ENCODE data around the gene TRIM72.
"Not testable (repeated sequence)": the region's sequence is repeated elsewhere in the genome, so short reads cannot be mapped to it uniquely, and the experiment has no call there.

Gene TRIM72

DNA sequence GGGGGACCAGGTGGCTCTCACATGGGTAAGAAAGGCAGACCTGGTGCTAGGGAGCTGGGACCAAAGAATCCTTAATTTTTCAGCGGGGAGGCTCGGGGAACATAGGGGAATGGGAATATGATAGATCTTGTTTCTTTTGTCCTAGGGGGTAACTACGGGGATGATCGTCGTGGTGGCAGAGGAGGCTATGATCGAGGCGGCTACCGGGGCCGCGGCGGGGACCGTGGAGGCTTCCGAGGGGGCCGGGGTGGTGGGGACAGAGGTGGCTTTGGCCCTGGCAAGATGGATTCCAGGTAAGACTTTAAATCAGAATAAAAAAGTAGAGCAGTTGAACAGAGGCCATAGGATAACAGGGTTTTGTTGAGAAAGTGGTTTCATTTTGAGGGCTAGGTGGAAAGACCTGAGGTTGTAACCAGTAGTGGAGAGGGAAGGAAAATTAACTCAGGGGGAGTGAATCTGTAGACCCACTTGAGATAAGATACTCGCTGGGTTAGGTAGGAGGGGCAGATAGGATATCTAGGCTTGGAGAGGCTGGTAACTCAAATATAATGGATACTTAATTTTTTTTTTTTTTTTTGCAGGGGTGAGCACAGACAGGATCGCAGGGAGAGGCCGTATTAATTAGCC, 23.0 kb upstream of the TRIM72 start:
- no peak for DNase-seq (ENCODE audit: extremely low read depth in 1 of 2, low read depth in 1 of 2)

DNA sequence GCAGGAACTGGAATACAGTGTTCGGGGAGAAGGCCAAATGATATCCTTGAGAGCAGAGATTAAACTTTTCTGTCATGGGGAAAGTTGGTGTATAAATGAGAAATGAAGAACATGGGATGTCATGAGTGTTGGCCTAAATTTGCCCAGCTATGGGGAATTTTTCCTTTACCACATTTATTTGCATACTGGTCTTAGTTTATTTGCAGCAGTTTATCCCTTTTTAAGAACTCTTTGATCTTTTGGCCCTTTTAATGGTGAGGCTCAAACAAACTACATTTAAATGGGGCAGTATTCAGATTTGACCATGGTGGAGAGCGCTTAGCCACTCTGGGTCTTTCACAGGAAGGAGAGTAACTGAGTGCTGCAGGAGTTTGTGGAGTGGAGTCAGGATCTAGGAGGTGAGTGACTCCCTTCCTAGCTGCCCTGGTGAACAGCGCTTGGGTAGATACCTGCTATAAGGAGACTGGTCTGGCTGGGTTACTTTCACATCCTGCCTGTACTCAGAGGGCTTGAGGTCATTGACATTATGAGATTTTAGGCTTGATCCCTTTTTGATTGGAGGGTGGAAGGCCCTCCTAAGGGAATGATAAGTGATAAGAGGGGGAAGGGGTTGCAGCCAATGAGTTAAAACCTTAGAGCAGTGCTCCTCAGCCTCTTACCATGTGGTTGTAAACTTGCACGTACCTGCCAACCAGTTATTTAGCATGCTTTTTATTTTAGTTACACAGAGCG, 22.1 kb upstream of the TRIM72 start:
- no peak for DNase-seq (ENCODE audit: extremely low read depth in 1 of 2, low read depth in 1 of 2)

DNA sequence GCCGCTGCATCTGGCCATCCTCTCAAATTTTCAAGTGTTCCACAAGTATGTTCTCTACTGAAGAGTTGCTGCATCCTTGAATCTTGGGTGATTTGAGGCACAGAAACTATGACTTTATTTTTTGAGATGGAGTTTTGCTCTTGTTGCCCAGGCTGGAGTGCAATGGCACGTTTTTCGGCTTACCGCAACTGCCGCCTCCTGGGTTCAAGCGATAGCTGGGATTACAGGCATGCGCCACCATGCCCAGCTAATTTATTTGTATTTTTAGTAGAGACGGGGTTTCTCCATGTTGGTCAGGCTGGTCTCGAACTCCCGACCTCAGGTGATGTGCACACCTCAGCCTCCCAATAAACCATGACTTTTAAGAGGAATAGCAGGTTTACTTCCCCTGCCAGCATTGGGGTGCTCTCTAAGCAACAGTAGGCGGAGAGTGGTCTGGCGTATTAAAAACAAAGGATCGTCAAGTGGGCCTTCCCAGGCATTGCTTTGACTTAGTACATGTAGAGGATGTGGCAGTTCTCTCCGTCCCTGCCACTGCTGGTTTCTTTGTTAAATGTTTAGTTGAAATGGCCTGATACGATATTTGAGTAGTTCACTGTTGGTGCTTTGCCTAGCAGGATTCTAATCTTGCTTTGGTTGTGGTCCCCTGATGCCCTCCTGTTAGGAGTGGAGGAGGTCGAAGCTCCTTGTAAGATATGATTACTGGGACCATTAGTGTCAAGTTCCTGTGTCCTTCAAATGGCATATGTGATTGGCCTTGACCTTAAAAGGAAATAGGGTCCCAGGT, 20.9 kb upstream of the TRIM72 start:
- no peak for DNase-seq (ENCODE audit: extremely low read depth in 1 of 2, low read depth in 1 of 2)

DNA sequence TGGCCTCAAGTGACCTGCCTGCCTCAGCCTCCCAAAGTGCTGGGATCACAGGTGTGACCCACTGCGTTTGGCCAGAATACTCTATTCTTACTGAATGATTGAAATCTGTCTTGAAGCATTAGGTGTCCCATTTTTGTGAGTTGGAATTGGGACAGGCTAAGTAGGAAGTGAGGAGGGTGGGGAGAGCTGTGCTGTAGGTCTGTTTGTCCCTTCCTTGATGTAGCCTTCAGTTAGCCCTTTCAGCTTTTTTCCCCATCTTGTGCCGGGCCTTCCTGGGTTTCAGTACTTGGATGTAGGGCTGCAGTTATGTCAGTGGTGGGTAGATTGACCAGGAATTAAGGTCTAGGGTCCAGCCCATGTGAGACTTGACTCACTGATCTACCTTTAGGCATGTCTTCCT, 20.0 kb upstream of the TRIM72 start:
- DNase-seq (ENCODE audit: extremely low read depth in 1 of 2, low read depth in 1 of 2) = no peak

DNA sequence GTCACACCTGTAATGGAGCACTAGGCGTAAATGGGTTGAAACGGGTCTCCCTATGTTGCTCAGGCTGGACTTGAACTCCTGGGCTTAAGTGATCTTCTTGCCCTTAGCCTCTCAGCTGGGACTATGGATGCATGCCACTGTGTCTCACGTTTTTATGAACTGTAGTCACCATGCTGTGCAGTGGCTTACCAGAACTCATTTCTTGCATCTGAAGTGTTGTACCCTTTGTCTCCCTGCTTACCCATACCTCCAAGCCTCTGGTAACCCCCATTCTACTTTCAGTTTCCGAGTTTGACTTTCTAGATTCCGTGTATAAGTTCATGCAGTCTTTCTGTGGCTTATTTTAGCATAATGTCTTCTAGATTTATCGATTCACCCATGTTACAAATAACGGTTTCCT, 19.0 kb upstream of the TRIM72 start:
- DNase-seq (ENCODE audit: extremely low read depth in 1 of 2, low read depth in 1 of 2) = no peak

DNA sequence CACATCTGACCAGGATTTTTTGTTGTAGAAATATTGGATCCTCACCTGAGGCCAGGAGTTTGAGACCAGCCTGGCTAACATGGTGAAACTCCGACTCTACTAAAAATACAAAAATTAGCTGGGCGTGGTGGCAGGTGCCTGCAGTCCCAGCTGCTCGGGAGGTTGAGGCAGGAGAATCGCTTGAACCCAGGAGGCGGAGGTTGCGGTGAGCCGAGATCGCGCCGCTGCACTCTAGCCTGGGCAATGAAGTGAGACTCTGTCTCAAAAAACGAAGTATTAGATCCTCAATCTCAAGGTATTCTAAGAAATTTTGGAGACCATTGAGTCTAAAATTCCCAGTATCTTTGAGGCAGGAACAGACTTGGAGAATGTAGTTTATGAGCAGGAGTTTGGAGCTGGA, 18.1 kb upstream of the TRIM72 start:
- not testable (repeated sequence) for DNase-seq (ENCODE audit: extremely low read depth in 1 of 2, low read depth in 1 of 2)

DNA sequence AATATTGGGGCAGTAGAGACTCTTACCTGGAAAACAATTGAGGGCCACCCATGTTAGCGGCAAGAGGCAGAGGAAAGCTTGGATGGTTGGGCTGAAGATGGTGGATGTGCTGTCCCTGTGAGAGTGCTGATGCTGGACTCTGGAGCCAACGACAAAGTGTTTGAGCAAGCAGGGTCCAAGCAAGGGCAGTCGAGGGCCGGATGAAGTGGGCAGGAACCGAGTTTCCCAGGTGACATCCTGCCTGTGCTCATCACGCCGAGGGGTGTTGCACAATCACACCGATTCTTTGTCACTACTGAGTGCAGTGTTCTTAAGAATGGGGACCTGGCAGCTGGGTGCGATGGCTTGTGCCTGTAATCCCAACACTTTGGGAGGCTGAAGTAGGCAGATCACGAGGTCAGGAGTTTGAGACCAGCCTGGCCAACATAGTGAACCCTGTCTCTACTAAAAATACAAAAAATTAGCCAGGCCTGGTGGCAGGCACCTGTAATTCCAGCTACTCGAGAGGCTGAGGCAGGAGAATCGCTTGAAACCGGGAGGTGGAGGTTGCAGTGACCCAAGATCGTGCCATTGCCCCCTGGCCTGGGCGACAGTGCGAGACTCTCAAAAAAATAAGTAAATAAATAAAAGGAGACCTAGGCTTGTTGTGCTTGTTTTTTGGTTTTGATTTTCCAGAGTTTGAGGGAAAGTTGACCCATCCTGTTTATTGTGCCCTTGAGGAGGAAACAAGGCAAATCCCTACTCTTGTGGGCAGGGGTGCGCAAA, 17.4 kb upstream of the TRIM72 start:
- DNase-seq (ENCODE audit: extremely low read depth in 1 of 2, low read depth in 1 of 2) = no peak

DNA sequence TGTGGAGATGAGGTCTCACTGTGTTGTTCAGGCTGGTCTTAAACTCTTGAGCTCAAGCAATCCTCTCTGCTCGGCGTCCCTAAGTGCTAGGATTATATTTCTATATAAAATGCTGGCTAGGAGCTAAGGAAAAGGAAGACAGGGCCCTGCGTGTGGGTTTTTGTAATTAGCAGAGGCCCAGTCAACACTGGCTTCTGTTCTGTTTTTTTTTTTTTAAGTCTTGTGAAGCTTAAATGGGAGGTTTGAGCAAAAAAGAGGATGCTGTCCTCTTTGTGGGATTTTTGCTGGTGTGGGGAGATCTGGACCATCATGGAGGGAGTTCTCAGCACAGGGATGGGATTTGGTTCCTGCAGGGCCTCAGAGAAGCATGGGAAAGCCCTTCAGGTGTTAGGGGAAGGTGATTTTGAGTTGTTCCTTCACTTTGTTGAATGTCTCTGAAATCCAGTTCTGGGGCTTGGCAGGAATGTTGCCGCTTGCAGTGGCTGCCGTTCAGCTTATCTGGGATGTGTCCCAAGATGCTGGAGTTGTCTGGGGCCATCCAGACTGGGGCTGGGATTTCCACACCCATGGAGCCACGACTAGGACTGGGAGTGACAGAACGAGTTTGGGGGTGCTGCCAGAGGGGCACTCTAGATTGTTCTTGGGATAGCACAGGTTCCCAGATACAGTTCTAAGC, 15.6 kb upstream of the TRIM72 start:
- no peak for DNase-seq (ENCODE audit: extremely low read depth in 1 of 2, low read depth in 1 of 2)

DNA sequence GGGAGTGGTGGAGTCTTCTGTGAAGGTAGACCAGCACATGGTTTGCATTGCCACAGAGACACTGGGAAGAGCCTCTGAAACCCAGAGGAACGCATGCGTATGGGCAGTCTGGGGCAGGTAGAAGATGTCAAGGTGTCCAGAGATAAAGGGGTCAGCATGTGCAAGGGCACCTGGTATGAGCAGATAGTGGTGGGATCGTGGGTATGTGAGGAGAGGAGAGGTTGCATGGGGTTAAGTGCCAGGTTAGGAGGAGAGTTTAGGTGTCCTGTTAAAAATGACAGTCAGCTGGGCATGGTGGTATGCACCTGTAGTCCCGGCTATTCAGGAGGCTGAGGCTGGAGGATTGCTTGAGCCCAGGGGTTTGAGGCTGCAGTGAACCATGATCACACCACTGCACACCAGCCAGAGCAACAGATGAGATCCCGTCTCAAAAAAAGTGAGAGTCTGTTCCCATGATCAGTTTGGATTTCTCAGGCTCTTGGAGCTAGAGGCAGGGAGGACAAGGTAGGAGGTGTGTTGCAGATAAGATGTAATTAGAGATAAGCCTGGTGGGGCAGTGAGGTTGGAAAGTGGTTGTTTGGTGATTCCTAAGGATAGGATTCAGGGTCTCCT, 14.4 kb upstream of the TRIM72 start:
- no peak for DNase-seq (ENCODE audit: extremely low read depth in 1 of 2, low read depth in 1 of 2)

DNA sequence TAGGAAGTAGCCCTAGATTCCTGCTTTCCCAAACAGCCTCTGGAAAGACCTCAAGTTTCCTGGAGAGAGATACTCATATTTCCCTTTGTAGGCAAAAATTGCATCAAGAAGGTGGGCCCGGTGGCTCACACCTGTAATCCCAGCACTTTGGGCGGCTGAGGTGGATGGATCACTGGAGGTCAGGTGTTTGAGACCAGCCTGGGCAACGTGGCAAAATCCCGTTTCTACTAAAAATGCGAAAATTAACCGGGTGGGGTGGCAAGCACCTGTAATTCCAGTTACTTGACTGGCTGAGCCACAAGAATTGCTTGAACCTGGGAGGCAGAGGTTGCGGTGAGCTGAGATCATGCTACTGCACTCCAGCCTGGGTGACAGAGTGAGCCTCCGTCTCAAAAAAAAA, 13.8 kb upstream of the TRIM72 start:
- not testable (repeated sequence) for DNase-seq (ENCODE audit: extremely low read depth in 1 of 2, low read depth in 1 of 2)

DNA sequence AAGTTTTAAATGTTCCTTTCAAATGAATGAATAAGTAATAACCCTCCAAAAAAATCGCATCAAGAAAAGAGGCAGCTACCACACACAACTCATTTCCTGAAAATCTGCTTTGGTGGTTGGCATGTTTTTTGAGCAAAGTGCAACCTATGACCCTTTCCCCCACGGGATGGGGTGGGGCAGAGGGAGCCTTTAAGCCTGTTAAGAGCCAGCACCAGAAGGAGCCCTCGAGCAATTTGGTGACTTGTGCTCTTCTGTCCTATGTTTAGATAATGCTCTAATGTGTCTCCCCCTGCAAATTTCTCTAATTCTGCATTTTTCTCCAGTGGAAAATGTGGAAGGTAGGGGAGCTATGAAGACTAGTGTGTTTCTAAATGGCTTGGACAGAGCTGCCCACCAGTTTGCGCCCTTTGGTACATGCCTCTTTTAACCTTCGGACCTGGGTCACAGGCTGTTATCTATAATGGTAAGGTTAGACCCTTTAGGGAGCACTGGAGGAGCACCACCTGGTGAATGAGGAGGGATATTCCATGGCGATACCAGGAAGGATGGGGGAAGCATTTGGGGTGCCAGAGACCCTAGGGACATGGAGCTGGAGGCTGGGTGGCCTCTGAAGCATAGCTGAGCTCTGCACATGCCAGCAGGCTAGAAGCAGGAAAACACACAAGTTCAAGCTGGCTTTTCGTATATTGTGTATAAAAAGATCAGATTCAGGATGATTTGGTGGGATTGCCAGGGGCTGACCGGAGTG, 12.9 kb upstream of the TRIM72 start:
- no peak for DNase-seq (ENCODE audit: extremely low read depth in 1 of 2, low read depth in 1 of 2)

DNA sequence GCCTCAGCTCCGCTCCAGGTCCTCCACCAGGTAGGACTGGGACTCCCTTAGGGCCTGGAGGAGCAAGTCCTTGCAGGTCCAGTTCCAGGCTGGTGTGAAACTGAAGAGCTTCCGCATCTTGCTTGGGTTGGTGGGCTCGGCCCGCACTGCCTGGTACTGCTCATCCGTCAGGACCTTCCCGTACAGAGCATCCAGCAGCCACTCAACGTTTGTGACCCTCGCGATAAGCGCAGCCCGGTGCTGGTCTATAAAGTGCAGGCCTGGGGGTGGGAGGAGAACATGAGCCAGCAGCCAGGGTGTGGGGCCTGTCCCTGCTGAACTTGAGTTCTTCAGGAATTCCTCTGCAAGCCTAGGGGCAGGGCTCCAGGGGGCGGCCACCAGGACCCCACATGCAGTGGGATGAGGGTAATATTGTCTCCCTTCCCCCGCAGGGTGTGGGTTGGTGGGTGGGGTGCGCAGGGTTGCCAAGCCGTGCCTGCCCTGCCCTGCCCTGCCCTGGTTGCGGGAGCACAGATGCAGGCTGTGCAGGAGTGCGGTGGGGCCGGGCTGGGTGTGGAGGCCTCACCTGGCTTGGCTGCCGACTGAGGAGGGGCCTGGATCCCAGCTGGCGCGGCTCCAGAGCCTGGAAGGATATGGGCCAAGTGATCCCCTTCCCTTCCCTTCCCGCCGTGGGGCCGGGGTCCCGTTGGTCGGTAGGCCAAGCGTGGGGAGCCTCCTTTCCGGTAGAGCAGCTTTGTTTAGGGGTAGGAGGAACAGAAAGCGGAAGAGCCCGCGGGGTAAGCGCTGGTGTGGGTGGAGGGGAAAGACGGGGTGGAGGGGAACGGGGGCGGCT, 12.1 kb upstream of the TRIM72 start:
- no peak for DNase-seq (ENCODE audit: extremely low read depth in 1 of 2, low read depth in 1 of 2)

DNA sequence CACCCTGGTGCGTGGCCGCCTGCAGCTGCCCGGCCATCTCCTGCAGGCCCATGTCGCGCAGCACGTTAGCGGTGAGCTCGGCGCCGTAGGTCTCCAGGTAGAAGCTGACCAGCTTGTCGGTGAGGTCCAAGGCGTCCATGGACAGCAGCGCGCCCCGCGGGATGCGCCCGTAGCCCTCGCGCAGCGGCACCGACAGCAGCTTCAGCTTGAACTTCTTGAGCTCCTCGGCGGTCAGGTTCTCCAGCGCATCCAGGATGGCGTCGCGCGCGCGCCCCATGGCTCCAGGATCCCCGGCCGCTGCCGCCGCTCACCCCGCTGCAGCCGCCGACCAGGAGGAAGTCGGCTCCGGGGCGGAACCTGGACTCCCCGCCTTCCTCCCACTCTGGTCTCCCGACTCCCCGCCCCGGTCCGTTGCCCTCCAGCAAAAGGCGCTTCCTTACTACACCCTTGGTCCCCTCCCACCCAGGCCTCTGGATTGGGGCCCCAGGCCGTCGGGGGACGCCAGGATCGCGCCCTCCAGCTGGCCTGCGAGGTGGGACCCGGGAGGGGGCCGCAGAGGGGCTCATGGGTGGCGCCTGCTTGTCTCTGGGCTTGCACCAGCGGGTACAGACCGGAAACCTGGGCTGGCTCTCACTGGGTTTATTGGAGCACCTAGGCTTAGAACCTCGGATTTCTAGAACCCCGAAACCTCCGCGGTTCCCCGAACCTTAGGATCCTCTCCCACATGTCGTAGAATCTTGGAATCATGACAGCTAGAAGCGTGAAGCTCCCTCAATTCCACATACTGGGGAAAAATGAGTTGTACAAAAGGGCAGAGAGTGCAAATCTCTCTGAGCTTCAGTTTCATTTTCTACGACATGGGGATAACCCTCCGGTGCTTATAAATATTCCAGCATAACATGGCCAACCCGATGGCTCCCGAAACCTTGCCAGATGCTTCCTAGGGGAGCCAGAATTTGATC, 11.2 kb upstream of the TRIM72 start, which contains the start of gene PYCARD:
TSS of gene PYCARD (minus strand) at position 347 of the 962 bp plus-strand sequence. CDS start at position 277, 70 bp downstream.
- no peak for DNase-seq (ENCODE audit: extremely low read depth in 1 of 2, low read depth in 1 of 2)

DNA sequence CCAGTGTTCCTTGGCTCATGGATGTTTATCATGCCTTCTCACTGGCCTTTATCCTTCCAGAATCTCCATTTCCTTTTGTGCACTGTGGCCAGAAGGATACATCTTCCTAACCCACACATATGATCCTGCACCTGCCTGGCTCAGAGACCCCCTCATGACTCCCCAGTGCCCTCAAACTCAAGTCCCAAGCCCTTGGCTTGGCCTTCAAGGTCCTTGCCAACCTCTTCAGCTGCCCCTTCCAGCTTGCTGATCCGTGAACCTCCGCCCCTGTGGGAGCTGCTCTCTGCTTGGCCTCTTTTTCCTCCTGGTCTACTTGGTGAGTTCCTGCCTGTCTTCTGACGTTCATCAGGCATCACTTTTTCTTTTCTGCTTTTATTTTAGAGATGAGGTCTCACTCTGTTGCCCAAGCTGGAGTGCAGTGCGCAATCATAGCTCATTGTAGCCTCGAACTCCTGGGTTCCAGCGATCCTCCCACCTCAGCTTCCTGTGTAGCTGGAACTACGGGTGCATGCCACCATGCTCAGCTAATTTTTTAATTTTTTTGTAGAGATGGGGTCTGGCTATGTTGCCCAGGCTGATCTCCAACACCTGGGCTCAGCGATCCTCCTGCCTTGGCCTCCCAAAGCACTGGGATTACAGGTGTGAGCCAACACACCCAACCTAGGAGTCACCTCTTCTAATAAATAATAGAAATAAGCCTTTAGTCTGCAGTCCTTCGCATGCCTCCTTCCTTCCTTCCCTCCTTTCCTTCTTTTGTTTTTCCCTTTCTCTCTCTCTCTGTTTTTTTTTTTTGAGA, 8.8 kb upstream of the TRIM72 start:
- no peak for DNase-seq (ENCODE audit: extremely low read depth in 1 of 2, low read depth in 1 of 2)

DNA sequence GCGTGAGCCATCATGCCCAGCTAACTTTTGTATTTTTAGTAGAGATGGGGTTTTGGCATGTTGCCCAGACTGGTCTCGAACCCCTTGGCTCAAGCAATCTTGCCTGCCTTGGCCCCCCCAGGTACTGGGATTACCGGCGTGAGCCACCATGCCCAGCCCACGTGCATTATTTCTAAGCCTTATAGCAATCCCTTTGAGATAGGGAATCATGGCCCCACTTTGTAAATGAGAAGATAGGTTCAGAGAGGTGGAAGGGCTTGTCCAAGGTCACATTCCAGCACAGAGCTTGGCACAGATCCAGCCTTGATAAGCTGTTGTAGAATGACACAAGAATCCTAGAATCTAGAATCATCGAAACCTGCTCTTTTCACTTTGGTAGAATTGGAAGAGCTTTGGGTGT, 7.1 kb upstream of the TRIM72 start:
- no peak for DNase-seq (ENCODE audit: extremely low read depth in 1 of 2, low read depth in 1 of 2)

DNA sequence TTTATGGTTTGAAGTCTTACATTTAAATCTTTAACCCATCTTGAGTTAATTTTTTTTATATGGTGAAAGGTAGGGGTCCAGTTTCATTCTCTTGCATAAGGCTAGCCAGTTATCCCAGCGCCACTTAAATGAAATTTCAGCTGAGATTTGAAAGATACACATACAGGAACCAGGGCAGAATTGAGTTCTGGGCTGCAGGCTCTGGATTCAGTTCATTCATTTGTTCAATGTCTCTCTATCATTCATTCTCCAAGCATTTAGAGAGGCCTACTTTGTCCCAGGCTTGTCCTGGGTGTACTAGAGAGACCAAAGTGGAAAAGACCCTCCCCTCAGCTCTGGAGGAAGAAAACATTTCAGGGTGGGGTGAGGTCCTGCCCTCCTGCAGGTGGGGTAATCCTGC, 577 bp upstream of the TRIM72 start:
- no peak for DNase-seq (ENCODE audit: extremely low read depth in 1 of 2, low read depth in 1 of 2)
